NCI-H82 (cell line): ENCODE data around the gene FBLN5.
"Not testable (repeated sequence)": the region's sequence is repeated elsewhere in the genome, so short reads cannot be mapped to it uniquely, and the experiment has no call there.

ENCODE experiments used
- DNase-seq: peaks from one replicate; lab custom pipeline; 2025; lab: John Stamatoyannopoulos, UW

Gene FBLN5

DNA sequence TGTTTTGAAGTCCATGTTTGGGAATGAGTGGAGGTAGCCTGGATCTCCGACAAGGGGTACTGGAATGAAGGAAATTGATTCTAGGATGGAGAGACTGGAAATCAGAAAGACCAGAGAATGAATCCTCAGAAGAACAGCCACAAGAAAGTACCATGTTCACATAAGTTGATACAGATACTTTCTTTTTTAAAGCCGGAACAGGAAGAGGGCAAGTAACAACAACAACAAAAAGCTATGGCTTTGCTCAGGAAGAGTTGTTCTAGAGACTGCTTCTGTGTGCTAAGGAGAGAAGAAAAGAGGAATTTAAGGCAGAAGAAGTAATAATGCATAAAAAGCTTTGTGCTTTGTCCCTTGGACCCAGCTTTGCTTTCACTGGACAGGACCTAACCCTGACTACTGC, 86.4 kb downstream of the FBLN5 start:
- no peak for DNase-seq

DNA sequence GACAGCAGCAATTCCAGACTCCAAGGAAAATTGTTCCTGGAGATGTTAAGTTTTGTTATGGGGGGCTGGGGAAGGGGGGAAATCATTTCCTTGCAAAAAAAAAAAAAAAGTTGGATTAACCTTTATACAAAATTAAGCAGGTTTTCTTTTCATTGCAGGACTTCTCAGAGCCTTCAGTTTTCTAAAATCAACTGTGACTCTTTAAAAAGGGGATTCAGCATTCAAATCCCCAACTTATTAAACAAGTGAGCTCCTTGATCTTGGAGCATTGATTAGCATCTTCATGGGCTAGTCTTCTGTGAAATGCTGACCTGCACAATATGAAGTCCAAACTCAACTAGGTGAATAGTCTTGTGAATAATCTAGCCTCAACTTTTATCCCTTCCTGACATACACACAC, 87.3 kb downstream of the FBLN5 start:
- DNase-seq, result no peak

DNA sequence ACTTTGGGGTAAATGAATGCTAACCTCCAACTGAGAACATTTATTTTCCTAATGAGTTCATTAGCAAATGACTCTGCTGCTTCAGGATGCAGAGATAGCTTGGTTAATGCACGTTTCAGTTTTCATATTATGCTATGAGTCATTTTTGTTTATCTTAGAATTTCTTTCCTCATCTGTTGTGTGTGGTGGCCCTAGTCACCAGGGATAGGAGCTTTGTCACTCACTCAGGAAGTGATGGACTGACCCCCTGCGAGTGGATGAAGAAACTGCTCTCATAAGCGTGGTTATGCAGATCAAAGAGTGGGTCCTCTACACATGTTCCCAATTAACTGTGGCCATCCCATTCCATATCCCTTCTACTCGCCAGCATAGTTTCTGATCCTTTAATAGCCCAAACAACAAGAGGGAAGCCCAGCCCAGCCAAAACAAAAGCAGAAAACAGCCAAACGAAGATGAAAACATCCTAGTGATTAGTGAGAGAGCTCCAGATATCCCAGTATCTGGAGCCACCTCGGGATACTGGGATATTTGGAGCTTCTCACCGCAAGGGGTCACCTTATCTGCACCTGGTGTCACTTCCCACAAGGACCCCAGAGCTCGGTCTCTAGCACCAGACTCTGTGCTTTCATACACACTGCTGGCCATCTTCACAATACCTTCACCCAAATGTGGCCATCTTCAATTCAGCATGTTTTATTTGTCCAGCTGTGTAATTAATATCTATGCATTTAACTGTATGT, 88.8 kb downstream of the FBLN5 start:
- peak; percentile 20 for DNase-seq

DNA sequence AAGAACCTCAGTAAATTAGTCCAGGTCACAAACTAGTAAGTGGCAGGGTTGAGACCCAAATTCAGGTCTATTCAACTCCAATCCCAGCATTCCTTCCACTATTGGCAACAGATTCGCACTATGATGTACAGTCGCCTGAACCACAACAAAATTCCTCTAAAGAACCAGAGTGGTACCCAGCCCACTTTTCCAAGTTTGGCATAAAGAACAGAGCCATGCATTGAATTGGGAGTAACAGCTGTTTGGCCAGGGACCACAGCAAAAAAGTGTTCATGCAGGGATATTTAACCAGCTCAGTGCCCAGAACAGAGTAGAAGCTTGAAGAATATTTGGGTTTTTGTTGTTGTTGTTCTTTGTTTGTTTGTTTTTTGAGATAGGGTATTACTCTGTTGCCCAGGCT, 89.9 kb downstream of the FBLN5 start:
- DNase-seq, result no peak

DNA sequence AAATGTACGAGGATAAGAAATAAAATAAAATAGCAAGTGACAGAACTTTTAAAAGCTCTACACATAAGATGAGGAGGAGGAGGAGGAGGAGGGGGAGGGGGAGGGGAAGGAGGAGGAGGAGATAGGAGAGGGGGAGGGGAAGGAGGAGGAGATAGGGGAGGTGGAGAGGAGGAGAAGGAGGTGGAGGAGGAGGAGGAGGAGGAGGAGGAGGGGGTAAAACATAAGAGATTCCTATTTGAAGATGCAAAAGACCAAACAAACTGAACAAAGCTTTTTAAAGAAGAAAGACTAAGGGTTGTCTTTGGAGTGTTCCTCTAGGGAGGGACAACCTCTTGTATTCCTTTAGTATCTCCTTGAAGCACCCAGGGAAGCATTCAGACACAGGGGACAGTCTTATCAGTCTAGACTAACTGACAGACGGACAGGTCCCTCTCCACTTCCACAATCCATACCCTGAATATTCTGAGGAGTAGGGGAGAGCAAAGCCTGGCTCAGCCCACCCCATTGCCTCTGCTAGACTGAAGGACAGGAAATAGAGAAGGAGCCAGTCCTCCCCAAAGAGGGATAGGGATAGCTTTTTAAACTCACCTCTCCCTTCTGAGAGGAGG, 93.1 kb downstream of the FBLN5 start:
- DNase-seq, result no peak

DNA sequence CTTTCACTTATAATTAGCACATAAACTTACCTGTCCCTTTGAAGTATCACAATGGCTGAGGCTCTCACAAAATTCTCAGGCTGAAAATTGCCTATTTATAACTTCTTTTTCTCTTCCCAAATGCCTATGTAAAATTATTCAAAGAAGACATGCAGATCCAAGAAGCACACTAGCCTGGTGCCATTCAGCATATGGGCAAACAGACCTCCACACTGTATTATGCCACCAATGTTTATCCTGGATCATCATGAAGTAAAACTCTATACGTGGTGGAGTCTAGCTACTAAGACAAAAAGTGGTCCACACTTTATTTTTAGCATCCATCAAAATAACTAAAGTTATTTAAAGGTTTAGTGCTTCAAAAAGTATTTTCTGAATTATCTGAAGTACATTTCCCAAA, 95.9 kb downstream of the FBLN5 start:
- no peak for DNase-seq

DNA sequence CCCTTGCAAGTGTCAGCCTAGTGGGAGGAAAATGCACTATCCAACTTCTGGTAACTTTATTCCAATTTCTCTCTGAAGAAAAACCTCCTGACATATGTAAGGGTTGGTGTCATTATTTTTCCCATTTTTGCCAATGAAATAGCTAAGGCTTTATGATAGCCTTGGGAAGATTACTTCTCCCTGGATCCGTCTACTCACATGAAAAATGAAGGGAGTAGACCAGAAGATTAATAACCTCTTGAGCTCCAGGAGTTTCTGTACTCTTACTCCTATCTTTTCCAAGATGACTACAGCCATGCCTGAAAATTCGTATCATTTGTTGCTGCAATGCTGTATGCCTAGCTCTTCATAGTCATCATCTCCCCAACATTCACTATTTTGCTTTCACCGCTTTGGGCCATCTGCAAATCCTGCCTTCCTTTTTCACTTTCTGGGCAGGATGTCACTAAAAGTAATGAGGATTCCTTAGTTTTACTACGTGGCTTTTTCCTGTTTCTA, 98.9 kb downstream of the FBLN5 start:
- no peak for DNase-seq

DNA sequence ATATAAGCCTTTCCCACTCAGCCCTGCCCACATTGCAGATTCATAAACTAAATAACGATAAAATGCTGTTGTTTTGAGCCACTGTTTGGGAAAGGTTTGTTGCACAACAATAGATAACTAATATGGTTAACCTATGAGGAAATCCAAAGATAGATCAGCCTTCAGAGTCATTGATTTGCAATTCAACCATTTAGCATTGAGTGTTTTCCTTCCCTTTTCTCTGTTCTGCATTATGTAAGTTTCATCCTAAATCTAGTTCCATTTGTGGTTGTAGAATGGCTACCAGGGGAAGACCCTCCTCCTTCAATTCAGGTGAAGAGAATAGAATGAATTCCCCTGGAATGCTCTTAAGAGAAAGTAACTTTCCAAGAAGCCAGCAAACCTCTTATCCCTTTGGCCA, 99.8 kb downstream of the FBLN5 start:
- no peak for DNase-seq

DNA sequence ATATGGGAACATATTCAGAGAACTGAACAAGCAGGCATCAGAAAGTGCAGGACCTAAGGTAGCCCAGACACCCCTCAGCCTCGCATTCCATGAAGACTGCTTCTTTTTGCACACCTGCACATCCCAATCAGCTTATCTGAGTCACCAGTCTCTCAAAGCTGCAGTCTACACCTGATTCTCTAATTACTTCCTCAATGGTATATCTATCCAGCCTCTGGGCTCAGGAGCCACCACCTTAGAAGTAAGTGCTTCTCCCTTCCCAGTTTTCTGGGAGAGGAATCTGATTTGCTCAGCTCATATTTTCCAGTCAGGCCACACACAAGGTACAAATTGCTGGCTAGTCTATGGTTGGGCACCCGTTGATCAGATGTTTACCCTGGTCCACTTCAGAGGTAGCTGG, 101.8 kb downstream of the FBLN5 start:
- DNase-seq, result no peak

DNA sequence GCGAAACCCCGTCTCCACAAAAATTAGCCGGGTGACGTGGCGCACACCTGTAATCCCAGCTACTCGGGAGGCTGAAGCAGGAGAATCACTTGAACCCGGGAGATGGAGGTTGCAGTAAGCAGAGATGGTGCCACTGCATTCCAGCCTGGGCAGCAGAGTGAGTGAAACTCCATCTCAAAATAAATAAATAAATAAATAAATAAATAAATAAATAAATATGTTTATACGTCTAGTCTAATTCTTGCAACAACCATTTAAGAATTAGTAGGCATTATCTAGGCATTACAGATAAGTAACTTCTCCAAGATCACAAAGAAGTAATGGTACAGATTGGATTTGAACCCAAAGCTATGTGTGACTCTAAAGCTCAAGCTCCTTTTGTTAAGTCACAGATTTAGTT, 102.4 kb downstream of the FBLN5 start:
- DNase-seq, result not testable (repeated sequence)

DNA sequence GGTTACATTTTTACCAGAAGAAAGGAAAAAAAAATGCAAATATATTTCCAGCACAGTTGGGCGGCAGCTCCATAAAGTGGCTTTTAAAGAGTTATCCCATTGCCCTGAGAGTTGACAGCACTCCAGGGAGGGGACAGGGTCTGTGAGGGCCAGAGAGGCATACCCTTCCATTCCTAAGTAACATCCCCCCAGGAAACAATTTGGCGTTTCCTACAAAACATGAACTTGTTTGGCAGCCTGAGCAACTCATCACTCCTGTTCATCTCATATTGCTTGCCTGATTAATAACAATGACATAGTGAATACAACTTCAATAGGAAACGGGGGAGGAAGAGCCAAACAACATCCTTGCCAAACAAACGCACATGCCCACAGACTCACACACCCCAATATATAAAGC, 103.5 kb downstream of the FBLN5 start:
- no peak for DNase-seq

DNA sequence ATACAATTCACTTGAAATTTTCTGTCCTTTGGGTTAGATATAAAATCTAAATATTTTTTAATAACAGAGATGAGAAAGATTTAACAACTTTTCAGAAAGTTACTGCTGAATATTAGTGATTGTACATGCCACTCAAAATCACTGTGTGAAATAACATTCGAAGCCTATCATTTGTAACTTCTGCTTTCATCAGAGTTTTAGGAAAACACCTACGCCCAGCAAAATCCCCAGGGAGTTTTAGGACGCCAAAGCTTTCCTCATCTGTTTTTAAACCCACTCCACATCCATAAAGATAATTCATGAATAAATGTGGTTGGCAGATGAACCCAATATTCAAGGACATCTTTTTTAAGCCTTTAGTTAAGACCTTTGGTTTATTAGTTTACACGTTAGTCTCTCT, 104.1 kb downstream of the FBLN5 start:
- no peak for DNase-seq

DNA sequence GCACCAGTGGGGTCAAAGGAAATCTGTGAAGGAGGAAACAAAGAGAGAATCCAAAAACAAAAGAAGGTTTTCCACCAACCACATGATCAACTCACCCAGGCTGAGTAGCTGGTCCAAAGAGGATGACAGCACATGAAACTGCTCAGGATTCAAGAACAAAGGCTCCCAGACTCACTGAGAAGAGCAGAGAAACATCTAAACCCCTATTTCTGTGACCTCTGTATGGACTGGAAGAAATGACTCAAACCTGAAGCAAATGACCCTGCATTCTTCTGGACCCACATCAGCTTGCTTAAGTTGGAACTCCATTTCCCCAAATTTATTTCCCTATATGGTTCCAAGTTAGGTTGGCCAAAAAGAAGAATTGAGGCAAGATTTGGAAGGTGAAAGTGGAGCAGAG, 106.4 kb downstream of the FBLN5 start:
- no peak for DNase-seq

DNA sequence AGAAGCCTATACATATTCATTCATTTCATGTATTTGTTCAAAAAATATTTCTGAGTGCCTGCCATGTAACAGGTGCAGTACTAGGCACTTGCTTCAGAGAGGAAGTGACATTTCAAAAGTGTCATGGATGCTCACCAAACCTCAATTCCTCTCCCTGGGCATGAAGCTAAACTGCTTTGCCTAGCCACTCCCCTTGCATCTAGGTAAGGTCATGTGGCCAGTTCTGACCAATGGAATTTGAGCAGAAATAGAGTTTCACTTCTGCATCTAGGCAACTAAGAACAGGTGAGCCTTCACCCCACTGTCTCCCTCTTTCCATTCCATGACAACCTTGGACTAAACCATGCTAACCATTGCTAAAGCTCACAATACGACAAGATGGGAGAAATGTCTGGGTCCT, 107.7 kb downstream of the FBLN5 start:
- DNase-seq, result no peak

DNA sequence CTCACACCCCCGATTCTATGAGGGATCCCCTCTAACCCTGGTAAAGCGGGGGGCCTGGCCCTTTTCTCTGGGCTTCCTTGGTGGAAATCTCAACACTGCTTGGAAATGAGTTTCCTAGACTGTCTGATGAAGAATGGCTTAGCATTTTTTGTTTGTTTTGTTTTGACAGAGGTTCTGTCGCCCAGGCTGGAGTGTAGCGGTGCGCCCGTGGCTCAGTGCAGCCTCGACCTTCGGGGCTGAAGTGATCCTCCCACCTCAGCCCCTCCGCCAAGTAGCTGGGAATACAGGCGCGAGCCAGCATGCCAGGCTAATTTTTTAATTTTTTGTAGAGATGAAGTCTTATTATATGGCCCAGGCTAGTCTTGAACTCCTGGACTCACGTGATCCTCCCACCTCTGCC, 110.4 kb downstream of the FBLN5 start:
- DNase-seq, result no peak

DNA sequence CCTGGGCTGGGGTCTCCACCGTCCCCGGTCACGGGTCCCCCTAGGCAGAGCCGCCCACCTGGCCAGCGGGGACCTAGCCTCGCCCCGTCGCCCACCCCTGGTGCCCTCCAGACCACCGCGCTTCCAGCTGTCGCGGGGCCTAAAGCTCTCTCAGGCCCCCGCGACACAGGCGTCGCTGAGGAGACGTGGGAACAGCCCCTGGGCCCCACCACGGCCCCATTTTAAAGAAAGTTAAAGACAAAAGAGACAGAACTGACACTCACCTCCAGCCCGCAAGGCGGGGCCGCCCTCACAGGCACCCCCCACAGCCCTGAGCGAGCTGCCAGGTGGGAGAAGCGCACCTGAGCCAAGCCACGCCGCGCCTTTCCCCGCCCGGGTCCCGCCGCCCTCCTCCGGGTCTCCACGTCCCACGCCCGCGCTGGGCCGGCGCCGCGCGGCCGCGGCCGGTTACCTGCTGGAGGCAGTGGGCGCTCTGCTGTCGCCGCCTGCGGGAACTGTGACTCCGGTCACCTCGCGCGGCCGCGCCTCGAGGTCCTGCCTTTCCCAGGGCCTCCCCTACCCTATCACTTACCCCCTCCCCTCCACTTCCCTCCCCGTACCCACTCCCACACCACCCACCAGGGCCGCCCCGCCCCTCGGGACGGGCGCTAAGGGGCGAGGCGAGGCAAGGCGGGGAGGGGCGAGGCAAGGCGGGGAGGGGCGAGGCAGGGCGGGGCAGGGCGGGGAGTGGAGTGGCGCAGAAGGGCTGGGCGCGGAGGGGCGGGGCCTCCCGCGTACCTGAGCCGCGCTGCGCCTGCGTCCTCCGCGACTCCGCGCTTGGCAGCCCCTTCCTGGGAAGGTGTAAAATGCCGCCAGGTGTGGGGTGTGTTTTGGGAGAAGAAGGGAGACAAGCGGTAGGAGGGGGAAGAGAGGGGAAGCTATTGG, 111.3 kb downstream of the FBLN5 start:
- DNase-seq, result peak; percentile 75

DNA sequence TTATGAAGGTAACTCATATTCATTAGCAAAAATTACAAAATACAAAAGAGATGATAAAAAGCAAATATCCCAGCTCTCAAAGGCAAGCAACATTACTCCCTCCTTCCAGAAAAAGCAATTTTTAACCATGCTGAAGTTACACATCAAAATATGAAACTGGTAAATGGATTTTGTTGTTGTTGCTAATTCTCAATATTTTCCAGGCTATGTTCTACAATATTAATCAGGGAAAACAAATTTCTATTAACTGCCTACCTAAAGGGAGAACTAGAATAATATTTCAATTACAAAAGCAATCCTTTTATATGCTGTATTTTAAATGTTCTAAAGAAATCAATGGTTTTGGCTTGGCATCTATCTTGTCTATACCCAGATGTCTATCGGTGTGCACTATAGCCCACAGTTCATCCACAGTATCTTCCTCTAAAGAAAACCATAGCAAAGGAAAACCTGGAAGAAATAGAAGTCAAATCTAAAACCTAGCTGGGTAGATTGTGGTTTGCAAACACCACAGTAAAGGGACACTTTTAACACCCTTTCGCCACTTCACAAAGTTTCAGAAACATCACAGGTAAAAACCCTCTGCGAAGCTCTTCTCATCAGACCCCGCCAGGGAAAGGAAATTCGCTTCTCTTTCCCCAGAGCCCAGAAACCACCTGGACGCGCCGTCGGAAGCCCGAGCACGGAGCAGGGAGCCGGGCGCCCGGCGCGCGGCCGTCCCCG, 112.1 kb downstream of the FBLN5 start:
- peak; percentile 2 for DNase-seq

DNA sequence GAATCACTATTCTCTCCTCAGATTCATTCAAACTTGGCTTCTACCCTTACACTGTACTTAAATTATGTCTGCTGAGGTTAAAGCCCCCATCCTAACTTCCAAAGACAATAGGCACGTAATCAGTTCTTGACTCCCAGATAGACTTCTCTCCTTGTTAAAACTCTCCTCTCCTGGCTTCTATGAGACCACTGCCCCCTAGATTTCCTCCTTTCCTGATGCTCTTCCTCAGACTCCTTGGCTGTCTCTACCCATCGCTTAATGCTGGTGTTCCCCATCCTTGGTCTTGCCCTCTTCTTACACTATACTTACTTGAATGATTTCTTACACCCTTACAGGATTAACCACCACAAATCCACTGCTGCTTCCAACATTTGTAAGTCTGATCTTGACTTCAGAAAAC, 112.9 kb downstream of the FBLN5 start:
- peak; percentile 12 for DNase-seq

DNA sequence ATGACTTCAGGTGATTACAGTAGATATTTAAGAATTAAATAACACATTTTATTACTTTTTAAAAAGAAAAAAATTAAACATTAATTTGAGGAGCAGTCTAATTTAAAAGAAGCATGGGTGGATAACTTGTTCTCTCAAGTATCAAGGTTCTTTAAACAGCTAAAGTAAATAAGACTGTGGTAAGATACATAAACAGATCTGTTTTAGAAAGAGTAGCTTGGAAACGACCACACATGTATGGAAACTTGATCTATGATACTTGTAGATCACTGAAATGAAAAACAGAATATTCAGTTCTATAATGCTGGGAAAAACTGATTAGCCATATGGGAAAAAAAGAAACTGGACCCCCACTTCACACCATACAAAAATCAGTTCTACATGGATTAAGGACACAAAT, 116.2 kb downstream of the FBLN5 start:
- no peak for DNase-seq

DNA sequence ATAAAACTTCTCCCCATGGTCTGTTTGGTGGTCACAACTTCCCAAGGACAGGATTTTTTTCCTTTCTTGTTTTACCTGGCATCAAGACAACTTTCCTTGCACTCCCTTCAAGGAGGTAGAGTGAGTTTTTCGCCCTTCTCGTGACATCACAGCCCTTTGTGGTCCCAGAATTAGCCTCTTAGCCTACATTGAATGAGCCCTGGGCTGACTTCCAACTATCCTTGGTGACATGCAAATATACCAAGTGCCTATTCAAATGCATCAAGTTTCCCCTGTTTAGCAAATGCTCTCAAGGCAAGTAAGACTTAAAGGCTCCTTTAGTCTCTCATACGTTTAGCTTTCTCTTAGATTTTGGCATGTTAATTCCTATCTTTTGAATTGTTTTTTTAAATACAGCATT, 116.7 kb downstream of the FBLN5 start:
- DNase-seq, result no peak

DNA sequence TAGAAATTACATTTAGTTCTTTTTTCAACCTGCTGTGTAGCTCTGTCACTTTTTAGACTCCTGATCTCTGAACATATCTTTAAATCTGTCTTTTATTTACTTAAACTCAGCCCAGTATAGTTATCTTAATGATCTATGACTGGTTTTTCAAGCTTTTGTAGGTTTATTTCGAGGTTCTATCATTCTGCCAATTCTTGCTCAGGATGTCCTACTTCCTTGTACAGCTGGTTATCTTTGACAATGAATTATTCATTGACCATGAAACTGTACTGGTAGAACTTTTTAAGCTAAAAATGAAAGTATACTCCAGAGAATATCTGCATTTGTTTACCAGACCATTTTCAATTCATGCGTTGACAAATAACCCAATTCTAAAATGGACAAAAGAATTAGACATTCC, 118.0 kb downstream of the FBLN5 start:
- DNase-seq, result no peak

DNA sequence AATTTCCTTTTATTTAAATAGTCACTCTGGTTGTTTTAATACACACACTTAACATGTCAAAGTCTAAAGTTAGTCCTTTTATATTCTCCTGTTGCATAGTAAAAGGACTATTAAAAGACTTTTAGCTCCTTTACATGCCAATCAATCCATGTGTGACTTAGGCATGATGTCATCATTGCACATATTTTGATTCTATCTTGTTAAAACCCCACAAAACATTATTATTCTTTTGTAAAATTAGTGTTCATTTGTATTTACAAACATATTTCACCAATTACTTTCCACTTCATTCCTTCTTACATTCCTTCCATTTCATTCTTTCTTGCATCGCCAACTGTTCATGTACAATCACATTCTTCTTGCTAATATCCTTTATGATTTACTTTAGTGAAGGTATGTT, 119.7 kb downstream of the FBLN5 start:
- DNase-seq, result no peak
